ENCODE measurements around the gene GOLIM4. TPM values are rescaled to one million over a fixed set of nuclear protein-coding genes. Genes with fewer than 3 reads are reported as not detected.

The GOLIM4 gene
- total and polyA plus RNA-seq, 2 donors, result 32.4 to 60.2 TPM

DNA sequence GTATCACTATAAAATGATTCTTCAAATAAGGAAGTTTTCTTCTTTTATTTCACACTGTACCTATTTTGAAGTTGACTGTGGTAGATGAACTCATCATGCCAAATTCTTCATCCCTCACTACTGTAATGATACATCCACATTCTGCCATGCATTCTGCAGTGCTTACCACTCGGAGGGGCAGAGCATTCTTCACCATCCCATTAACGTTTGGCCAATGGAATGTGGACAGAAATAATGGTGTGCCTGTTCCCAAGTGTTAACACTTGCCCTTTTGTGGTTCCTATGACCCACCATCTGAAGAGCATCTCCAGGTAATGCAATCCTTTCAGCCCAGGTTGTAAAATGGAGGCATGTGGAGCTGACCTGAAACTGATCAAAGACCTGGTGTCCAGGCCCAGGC is 18.6 kb downstream of the GOLIM4 start:
- DNase-seq (ENCODE audit: extremely low spot score), result no peak
- Histone ChIP-seq H3K4me3 (ENCODE audit: low read depth, low read length) (no peak overlapping the region), H3K36me3 (ENCODE audit: insufficient read depth) (no peaks in the 10 kb centered on the region), H3K4me1 (ENCODE audit: insufficient read depth) (no peaks in the 10 kb centered on the region), H3K27ac (ENCODE audit: low read depth) (no peak overlapping the region)
- 76% methylated on average over 2 of the region's 2 CpGs for WGBS

DNA sequence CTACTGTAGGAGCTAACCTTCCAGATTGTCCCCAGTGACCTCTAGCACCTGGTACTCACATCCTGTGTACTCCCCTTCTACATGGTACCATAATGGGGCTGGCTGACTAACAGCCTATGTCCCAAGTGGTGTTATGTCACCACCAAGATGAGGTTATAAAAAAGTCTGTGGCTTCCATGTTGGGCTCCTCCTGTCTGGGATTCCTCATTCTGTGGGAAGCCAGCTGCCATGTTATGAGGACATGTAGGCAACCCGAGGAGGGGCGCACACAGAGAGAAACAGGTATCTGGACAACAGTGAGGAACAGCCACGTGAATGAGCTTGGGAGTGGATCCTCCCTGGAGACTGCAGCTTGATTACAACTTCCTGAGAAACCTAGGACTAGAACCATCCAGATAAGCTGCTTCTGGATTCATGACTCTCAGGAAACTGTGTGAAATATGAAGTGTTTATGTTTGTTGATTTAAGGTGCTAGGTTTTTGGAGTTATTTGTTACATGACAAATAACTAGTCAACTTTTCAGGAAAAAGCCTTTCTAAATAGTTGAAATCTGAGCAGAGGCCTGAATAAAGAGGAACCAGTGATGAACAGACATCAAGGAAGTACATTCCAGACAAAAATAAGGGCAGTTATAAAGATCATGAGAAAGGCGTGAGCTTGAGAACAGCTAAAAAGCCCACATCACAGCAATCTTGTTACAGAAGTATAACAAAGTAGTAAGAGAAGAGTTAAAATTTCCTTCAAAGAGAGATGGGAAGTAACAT is 21.7 kb downstream of the GOLIM4 start:
- H3K4me3 ChIP-seq (ENCODE audit: low read depth, low read length), result no peak overlapping the region
- H3K36me3 ChIP-seq (ENCODE audit: insufficient read depth), result no peaks in the 10 kb centered on the region
- 89% methylated on average over 4 of the region's 4 CpGs for WGBS
- DNase-seq (ENCODE audit: extremely low spot score), result no peak
- no peaks in the 10 kb centered on the region for H3K4me1 ChIP-seq (ENCODE audit: insufficient read depth)
- H3K27ac ChIP-seq (ENCODE audit: low read depth), result no peak overlapping the region

DNA sequence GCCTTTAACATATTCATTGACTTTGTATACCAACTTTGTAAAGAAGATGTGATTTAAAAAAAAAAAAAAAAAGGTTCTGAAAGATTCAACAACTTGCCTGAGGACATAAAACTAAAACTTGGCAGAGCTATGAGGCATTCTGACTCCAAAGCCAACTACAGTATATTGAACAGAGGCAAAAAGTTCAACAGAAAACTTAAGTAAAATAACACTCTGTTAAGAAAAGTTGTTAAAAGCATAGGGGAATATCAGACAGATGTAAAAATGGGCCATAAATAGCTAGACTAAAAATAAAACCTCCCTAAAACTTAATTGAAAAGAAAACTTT is 23.4 kb downstream of the GOLIM4 start:
- no peak overlapping the region for H3K4me3 ChIP-seq (ENCODE audit: low read depth, low read length)
- H3K36me3 ChIP-seq (ENCODE audit: insufficient read depth), result no peaks in the 10 kb centered on the region
- H3K4me1 ChIP-seq (ENCODE audit: insufficient read depth), result no peaks in the 10 kb centered on the region
- no peak for DNase-seq (ENCODE audit: extremely low spot score)
- no peak overlapping the region for H3K27ac ChIP-seq (ENCODE audit: low read depth)

DNA sequence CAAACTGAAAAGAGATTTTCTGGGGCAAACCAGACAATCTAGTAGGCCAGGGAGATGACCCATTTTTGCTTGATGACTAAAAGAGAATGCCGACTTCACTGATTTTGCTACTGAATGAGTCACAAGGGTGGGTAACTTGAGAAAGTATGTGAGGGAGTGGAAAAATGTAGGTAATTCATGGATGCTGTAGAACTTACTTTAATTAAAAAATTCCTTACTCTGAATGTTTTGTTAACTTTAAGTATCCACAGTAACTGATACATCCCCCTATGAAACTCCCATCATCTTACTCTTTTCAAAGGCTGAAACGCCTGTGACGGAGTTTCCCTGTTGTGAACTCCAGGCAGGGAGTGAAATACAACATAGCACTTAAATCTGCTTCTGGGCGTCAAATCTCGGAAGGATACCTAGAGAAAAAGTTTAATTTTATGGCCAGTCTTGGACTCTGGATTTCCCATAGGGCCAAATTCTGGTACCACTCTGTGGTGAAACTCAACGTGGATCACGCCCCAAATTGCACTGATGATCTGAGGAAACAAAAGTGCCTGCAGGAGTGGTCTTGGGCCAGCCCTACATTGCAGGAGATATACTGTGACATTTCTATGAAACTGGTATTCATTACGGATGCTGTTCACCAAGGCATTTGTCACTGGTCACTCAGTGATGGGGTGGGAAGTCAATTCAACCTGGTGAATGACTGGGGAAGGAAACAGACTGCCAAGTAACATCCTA is 24.0 kb downstream of the GOLIM4 start:
- WGBS, result 79% methylated on average over 8 of the region's 8 CpGs
- Histone ChIP-seq H3K4me1 (ENCODE audit: insufficient read depth) (no peaks in the 10 kb centered on the region), H3K36me3 (ENCODE audit: insufficient read depth) (no peaks in the 10 kb centered on the region), H3K4me3 (ENCODE audit: low read depth, low read length) (no peak overlapping the region), H3K27ac (ENCODE audit: low read depth) (no peak overlapping the region)
- no peak for DNase-seq (ENCODE audit: extremely low spot score)

DNA sequence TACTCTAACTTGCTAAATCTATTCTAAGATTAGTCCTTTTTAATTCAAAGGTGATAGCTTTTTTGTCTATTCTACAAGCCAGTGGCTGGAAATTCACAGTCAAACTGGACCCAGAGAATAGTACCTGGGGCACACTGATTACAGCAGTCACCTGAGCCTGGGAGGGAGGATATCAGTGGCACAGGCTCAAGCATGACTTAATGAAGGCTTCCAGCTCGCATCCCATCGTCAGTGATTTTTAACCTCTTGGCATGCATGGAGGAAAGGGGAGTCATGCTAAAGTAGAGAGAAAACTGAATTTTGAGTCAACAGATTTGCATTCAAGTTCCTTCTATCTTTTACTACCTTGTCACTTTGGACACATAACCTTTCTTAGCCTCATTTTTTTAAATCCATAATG is 24.8 kb downstream of the GOLIM4 start:
- Histone ChIP-seq H3K27ac (ENCODE audit: low read depth) (no peak overlapping the region), H3K4me3 (ENCODE audit: low read depth, low read length) (no peak overlapping the region), H3K4me1 (ENCODE audit: insufficient read depth) (no peaks in the 10 kb centered on the region), H3K36me3 (ENCODE audit: insufficient read depth) (no peaks in the 10 kb centered on the region)
- 74% methylated on average over 2 of the region's 2 CpGs for WGBS
- no peak for DNase-seq (ENCODE audit: extremely low spot score)

DNA sequence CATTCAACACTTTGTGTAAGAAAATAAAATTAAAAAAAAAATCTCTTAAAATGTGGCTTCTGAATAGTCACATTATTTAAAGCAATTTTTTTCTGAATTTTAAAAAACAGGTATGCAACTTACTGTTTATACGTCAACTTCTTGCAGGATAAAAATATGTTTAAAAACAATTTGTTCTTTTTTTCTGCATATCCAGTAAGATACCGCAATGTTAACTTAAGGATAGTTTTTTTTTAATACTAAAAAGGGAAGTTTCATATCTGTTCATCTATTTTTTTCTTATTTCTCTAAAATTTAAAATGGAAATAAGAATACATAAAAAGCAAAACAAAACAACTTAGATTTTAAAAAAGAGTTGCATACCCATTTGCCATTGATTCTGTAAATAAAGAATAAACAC is 27.4 kb downstream of the GOLIM4 start:
- no peaks in the 10 kb centered on the region for H3K36me3 ChIP-seq (ENCODE audit: insufficient read depth)
- 92% methylated on average over 2 of the region's 2 CpGs for WGBS

DNA sequence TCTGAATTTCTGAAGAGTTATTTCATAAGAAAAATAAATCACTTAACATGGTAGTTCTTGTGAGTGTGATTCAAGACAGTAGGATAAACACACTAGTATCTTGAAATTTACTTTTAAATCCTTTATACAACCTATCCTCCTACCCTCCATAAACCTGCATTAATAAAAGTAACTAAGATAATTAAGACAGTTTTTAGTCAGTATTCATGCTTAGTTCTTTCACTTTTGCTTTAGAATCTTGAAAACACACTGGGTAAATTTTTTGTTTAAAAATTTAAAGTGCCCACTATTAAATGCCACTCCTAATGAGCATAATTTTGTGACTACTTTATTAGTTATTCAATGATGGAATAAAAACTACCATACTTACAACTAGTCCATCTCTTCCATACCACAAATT is 28.8 kb downstream of the GOLIM4 start:
- Histone ChIP-seq H3K4me1 (ENCODE audit: insufficient read depth) (no peaks in the 10 kb centered on the region), H3K27ac (ENCODE audit: low read depth) (no peak overlapping the region), H3K36me3 (ENCODE audit: insufficient read depth) (no peaks in the 10 kb centered on the region), H3K4me3 (ENCODE audit: low read depth, low read length) (no peak overlapping the region)
- no peak for DNase-seq (ENCODE audit: extremely low spot score)

More for the DNA sequence above, 27.4 kb downstream of the GOLIM4 start:
- H3K4me3 ChIP-seq (ENCODE audit: low read depth, low read length), result no peak overlapping the region
- no peak overlapping the region for H3K27ac ChIP-seq (ENCODE audit: low read depth)
- H3K4me1 ChIP-seq (ENCODE audit: insufficient read depth), result no peaks in the 10 kb centered on the region
- DNase-seq (ENCODE audit: extremely low spot score), result no peak

DNA sequence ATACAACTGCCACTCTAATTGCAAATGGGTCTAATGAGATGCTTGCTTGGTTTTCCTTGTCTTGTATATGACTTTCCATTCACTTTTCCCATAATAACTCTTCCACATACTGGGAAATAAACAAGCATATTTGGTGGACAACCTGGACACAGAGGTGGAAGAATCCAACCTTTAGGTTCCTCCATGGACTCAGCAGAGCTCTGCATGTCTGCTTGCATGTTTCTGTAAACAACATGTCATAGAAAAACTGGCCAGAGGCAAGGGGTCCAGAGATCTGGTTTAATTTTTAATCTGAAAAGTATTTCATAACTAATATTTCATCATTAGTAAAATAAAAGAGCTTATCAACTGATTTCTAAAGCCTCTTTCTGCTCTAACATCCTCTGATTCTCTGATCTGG is 30.2 kb downstream of the GOLIM4 start:
- no peak overlapping the region for H3K4me3 ChIP-seq (ENCODE audit: low read depth, low read length)
- no peak for DNase-seq (ENCODE audit: extremely low spot score)

DNA sequence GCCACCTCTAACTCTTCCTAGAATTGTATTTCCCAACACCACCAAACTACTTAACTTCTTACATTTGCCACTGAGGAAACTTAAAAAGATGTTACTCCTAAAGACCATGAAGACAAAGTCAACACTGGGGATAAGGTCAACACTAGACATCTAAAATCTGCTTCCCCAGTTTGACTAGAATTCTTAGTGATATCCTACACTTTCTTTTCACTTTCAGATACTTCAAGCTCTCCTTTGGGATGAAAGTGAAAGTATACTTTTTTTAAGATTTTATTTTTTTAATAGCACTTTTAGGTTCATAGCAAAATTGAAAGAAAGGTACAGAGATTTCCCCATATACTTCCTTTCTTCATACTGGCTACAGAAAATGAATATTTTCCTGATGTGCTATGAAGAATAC is 32.6 kb downstream of the GOLIM4 start:
- no peaks in the 10 kb centered on the region for H3K36me3 ChIP-seq (ENCODE audit: insufficient read depth)
- DNase-seq (ENCODE audit: extremely low spot score), result no peak
- no peak overlapping the region for H3K27ac ChIP-seq (ENCODE audit: low read depth)
- H3K4me3 ChIP-seq (ENCODE audit: low read depth, low read length), result no peak overlapping the region
- no peaks in the 10 kb centered on the region for H3K4me1 ChIP-seq (ENCODE audit: insufficient read depth)

More for the DNA sequence above, 30.2 kb downstream of the GOLIM4 start:
- Histone ChIP-seq H3K4me1 (ENCODE audit: insufficient read depth) (no peaks in the 10 kb centered on the region), H3K27ac (ENCODE audit: low read depth) (no peak overlapping the region), H3K36me3 (ENCODE audit: insufficient read depth) (no peaks in the 10 kb centered on the region)

DNA sequence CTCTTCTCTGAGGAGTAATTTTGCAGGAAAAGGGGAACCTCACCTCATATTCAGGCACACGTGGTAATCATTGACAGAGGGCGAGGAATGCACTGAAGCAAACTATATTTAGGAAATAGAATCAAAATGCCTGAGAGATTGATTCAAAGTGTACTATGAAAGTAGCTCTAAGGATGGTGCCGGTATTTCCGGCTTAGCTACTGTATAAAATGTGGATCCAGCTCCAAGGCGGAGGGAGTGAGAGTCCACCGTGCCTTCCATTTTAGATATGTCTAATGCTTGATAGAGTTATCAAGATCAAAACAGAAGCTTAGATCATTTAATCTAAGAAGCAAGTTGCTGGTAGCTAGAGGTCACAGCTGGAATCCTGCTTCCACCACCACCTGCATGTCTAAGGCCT is 33.0 kb downstream of the GOLIM4 start:
- DNase-seq (ENCODE audit: extremely low spot score), result no peak
- WGBS, result 83% methylated on average over 6 of the region's 6 CpGs
- Histone ChIP-seq H3K27ac (ENCODE audit: low read depth) (no peak overlapping the region), H3K4me3 (ENCODE audit: low read depth, low read length) (no peak overlapping the region), H3K36me3 (ENCODE audit: insufficient read depth) (no peaks in the 10 kb centered on the region), H3K4me1 (ENCODE audit: insufficient read depth) (no peaks in the 10 kb centered on the region)

DNA sequence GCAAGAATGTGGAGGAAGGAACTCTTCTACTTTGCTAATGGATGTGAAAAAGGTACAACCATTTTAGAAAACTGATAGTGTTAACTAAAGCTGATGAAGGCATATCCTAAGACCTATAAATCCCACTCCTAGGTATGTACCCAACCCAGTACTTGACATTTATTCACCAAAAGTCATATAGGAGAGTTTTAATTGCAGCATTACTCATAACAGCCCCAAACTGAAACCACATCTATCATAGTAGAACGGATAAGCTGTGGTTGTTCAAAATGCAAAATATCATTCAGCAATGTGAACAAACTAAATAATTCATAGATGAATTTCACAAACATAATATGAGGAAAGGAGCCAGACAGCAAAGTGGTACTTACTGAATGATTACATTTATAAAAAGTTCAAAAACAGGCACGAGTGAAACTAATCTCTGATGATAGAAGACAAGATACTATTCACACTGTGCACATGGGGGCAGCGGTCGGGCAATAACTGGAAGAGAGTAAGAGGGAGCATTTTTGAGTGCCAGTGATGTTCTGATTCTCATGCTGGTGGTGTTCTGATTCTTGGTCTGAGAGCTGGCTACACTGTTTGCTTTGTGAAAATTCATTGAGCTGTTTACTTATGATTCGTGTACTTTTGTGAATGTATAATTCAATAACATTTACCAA is 34.3 kb downstream of the GOLIM4 start:
- H3K36me3 ChIP-seq (ENCODE audit: insufficient read depth), result no peaks in the 10 kb centered on the region
- H3K4me3 ChIP-seq (ENCODE audit: low read depth, low read length), result no peak overlapping the region
- H3K4me1 ChIP-seq (ENCODE audit: insufficient read depth), result no peaks in the 10 kb centered on the region
- no peak for DNase-seq (ENCODE audit: extremely low spot score)
- H3K27ac ChIP-seq (ENCODE audit: low read depth), result no peak overlapping the region
- 67% methylated on average over 5 of the region's 5 CpGs for WGBS

DNA sequence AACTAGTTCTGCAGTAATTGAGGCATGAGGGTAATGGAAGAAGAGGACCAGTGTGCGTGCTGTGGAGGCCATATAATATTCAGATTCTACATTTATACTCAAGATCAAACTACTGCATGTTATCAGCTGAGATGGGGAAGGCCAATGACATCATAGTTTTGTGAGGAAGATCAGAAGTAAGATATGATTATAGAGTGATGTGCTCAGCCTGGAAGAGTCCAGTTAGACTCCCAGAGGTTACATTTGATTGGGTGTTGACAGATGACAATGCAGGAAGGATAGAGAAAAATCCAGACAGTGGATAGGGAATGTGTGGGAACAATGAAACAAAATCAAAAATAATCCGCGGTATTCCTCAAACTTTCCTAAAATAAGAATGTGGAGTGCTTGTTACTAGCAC is 35.4 kb downstream of the GOLIM4 start:
- Histone ChIP-seq H3K4me3 (ENCODE audit: low read depth, low read length) (no peak overlapping the region), H3K27ac (ENCODE audit: low read depth) (no peak overlapping the region), H3K36me3 (ENCODE audit: insufficient read depth) (no peaks in the 10 kb centered on the region), H3K4me1 (ENCODE audit: insufficient read depth) (no peaks in the 10 kb centered on the region)
- no peak for DNase-seq (ENCODE audit: extremely low spot score)
- WGBS, result 80% methylated on average over 3 of the region's 3 CpGs

DNA sequence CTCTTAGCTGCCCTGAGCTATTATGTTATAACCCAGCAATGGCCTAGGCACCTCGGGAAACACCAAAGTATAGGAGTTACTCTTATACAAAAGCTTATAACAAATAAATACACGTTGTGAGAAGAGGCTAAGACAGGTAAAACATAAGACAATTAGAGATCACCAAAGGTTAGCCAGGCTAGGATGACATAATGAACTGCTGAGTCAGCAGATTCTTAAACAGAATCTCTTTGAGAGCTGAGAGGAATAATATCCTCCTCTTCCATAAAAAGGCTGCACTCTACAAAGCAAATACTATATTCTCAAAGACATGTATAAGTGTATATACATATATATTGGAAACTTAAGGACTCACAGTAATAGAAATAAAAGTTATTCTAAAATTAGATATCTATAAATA is 37.2 kb downstream of the GOLIM4 start:
- H3K4me1 ChIP-seq (ENCODE audit: insufficient read depth), result no peaks in the 10 kb centered on the region
- WGBS, result 89% methylated on average over 2 of the region's 2 CpGs
- H3K27ac ChIP-seq (ENCODE audit: low read depth), result no peak overlapping the region
- H3K36me3 ChIP-seq (ENCODE audit: insufficient read depth), result no peaks in the 10 kb centered on the region
- no peak overlapping the region for H3K4me3 ChIP-seq (ENCODE audit: low read depth, low read length)
- DNase-seq (ENCODE audit: extremely low spot score), result no peak

All from urinary bladder (tissue), 4 donors.